GM12872 (cell line): ENCODE results near the gene ITGA11.

Experiments
- CTCF ChIP-seq: IDR thresholded peaks from 3 replicates; pipeline ENCODE4 v1.5.1; 2011; ENCODE audit warnings: low read depth, mild to moderate bottlenecking, low read length, moderate library complexity; ENCODE audit not compliant: insufficient read depth

Gene ITGA11

GRCh38 chr15:68412218-68412617, 19.7 kb downstream of the ITGA11 start:
- TF ChIP-seq CTCF, result no peak

DNA sequence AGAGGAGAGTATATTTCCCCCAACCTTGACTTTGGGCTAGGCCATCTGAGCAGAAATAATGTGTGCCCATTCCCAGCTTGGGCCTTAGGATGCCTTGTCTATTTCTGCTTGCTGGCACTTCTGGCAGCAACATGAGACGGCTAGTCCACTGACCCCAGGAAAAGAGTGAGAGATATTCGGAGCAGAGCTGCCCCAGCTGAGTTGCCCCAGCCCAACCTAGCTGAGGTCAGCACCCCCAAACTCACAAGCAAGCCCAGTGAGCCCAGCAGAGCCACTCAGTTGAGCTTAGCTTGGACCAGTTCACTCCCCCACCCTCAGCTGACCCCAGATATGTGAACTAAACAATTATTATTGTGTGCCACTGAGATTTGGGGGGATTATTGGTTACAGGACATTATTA, 20.2 kb downstream of the ITGA11 start:
- TF ChIP-seq CTCF, result no peak

- TF ChIP-seq CTCF, result no peak
Measured at GRCh38 chr15:68411343-68411675, 20.7 kb downstream of the ITGA11 start.

DNA sequence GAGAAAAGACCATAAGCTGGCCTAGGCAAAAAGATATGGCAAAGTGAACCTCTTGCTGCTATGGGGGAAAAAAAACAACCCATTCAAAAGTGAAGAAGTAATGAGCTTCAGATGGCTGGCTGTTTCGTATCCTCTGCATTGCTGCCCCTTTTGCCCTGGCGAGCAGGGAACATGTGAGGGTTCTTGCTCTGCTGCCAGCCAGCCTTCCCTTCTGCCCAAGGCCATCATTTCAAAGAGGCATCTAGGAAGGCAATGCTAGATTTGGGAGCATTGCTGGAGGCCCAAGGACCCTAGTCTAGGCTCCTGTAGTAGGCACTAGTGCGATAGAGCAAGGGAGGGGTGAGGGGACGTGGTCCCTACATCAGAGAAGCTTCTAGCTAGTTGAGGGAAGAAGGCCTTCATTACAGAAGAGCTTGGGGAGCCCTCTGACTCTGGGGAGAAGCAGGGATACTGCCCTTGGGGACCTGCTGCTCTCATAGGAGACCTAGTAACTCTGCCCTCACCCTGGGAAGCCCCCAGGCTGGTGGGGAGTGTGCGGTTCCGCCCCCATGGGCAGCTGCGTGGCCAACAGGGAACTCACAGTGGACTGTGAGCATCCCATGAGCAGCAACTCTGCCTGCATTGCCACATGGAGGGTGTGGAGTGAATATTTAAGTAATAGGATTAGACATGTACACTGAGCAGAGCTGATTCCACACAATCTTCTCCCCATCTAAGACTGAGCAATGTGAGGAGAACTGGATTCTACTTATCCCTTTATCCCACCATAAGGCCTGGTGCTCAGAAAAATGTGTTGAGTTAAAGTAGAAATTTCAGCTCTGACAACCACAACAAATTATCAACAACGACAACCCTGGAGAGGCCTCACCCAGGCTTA, 21.3 kb downstream of the ITGA11 start:
- no peak for TF ChIP-seq CTCF

GRCh38 chr15:68409736-68410370, 22.1 kb downstream of the ITGA11 start:
- no peak for TF ChIP-seq CTCF

GRCh38 chr15:68408971-68409370, 23.0 kb downstream of the ITGA11 start:
- no peak for TF ChIP-seq CTCF

GRCh38 chr15:68407886-68408881, 23.8 kb downstream of the ITGA11 start:
- TF ChIP-seq CTCF, result no peak
